HCT116 (cell line): ENCODE results near the gene TIMM50. TPM values are rescaled to one million over a fixed set of nuclear protein-coding genes. Genes with fewer than 3 reads are reported as not detected.
A peak's percentile ranks its signal among the peaks of the same experiment; 100 is the strongest.

Experiments used
- ATAC-seq: fragments of 200-7000 bp; cut with Tn5 transposase; 2 replicates; pipeline ENCODE4 v1.9.1; 2020; ENCODE audit warnings: mild to moderate bottlenecking, moderate library complexity
- BruUV-seq: library from RNA; stranded (reverse); fragments of 400-500 nt; replicated peaks from 2 replicates; lab custom pipeline; 2021; lab: Mats Ljungman, UMichigan
- CTCF ChIA-PET: fragments of 300-600 bp; sonication (Branson Sonifier 250); formaldehyde crosslinking; loops from one replicate; lab custom pipeline; 2021; ENCODE audit warnings: antibody characterized with exemption; lab: Charles Lee
- POLR2A ChIA-PET: fragments of 300-600, 350-600 bp; sonication (Branson Sonifier 250); formaldehyde crosslinking; loops from one replicate; lab custom pipeline; 2021; ENCODE audit warnings: antibody characterized with exemption; lab: Charles Lee
- RAD21 ChIA-PET, 2 experiments: fragments of 300-600 bp; sonication (Branson Sonifier 250); formaldehyde crosslinking; loops; one replicate each; lab custom pipeline; 2023; ENCODE audit warnings: low total read pairs in 2 of 2; ENCODE audit not compliant: uncharacterized antibody in 2 of 2, unreplicated experiment in 2 of 2, low non-redundant PET in 1 of 2; lab: Charles Lee
- DNase-seq: peaks from one replicate; pipeline ENCODE4 v3.0.0-alpha.2; 2010; ENCODE audit warnings: low read depth, low spot score
- H2AFZ ChIP-seq: fragments of 200-600 bp; shearing (Covaris generic), sonication (generic); 2 replicates; pipeline ENCODE4 v1.6.1; 2017; ENCODE audit warnings: low read depth, mixed run types, mixed read lengths, antibody characterized with exemption, low read length; ENCODE audit not compliant: poor library complexity, severe bottlenecking
- H3K27ac ChIP-seq: 2 replicates; pipeline ENCODE4 v1.5.1; 2012; ENCODE audit warnings: low read depth, low read length
- H3K27me3 ChIP-seq: fragments of 200-600 bp; sonication (generic); 2 replicates; pipeline ENCODE4 v1.6.1; 2016; ENCODE audit warnings: mixed run types, low read length, mixed read lengths; ENCODE audit not compliant: insufficient read depth
- H3K36me3 ChIP-seq, 2 experiments: fragments of 200-500 bp in 1 of 2; fragments of 200-600 bp in 1 of 2; sonication (Bioruptor generic) in 1 of 2; sonication (generic) in 1 of 2; 2 replicates each; pipeline versions ENCODE4 v1.5.1 to v1.6.1; 2014 to 2016; ENCODE audit warnings: low read length in 2 of 2, inconsistent platforms in 1 of 2, mixed read lengths in 1 of 2, mixed run types in 1 of 2; ENCODE audit not compliant: insufficient read depth in 2 of 2, control insufficient read depth in 1 of 2
- H3K4me1 ChIP-seq, 2 experiments: fragments of 200-600 bp in 1 of 2; sonication (generic) in 1 of 2; 2 replicates each; pipeline versions ENCODE4 v1.5.1 to v1.6.1; 2012 to 2017; ENCODE audit warnings: low read length in 2 of 2, inconsistent platforms in 1 of 2, mild to moderate bottlenecking in 1 of 2, mixed read lengths in 1 of 2, mixed run types in 1 of 2, moderate library complexity in 1 of 2; ENCODE audit not compliant: insufficient read depth in 2 of 2, control insufficient read depth in 1 of 2
- H3K4me2 ChIP-seq: fragments of 200-600 bp; sonication (generic); 2 replicates; pipeline ENCODE4 v1.6.1; 2017; ENCODE audit warnings: mixed run types, low read length, mixed read lengths
- H3K4me3 ChIP-seq, 2 experiments: fragments of 200-600 bp in 1 of 2; sonication (generic) in 1 of 2; replicated peaks in 1 of 2; 2 replicates each; pipeline ENCODE4 v1.5.1; 2011 to 2016; ENCODE audit warnings: low read length in 2 of 2, control low read depth in 1 of 2, low read depth in 1 of 2, mild to moderate bottlenecking in 1 of 2, mixed read lengths in 1 of 2, mixed run types in 1 of 2
- H3K79me2 ChIP-seq: fragments of 200-600 bp; sonication (generic); 2 replicates; pipeline ENCODE4 v1.6.1; 2017; ENCODE audit warnings: mild to moderate bottlenecking, mixed run types, low read length, moderate library complexity, mixed read lengths; ENCODE audit not compliant: insufficient read depth
- H3K9ac ChIP-seq: fragments of 200-600 bp; sonication (generic); 2 replicates; pipeline ENCODE4 v1.6.1; 2016; ENCODE audit warnings: low read length, mixed read lengths
- H3K9me2 ChIP-seq: fragments of 200-600 bp; sonication (generic), shearing (Covaris generic); 2 replicates; pipeline ENCODE4 v1.6.1; 2017; ENCODE audit warnings: mixed run types, mild to moderate bottlenecking, moderate library complexity; ENCODE audit not compliant: insufficient read depth
- H3K9me3 ChIP-seq, 2 experiments: fragments of 200-500 bp in 1 of 2; fragments of 200-600 bp in 1 of 2; sonication (Bioruptor generic) in 1 of 2; sonication (generic) in 1 of 2; 2 replicates each; pipeline ENCODE4 v1.6.1; 2014 to 2017; ENCODE audit warnings: low read length in 2 of 2, mixed read lengths in 2 of 2, inconsistent platforms in 1 of 2, low read depth in 1 of 2, mild to moderate bottlenecking in 1 of 2, mixed run types in 1 of 2, moderate library complexity in 1 of 2; ENCODE audit not compliant: control insufficient read depth in 1 of 2, insufficient read depth in 1 of 2
- H4K20me1 ChIP-seq: fragments of 200-600 bp; sonication (generic), shearing (Covaris generic); 2 replicates; pipeline ENCODE4 v1.6.1; 2017; ENCODE audit warnings: mixed run types, mild to moderate bottlenecking, moderate library complexity; ENCODE audit not compliant: insufficient read depth
- EGR1 ChIP-seq: IDR thresholded peaks from 2 replicates; pipeline ENCODE4 v1.6.1; 2012; ENCODE audit warnings: low read depth
- ELF1 ChIP-seq: IDR thresholded peaks from 2 replicates; pipeline ENCODE4 v1.6.1; 2012; ENCODE audit warnings: low read depth, borderline replicate concordance
- EZH2phosphoT487 ChIP-seq: fragments of 200-600 bp; IDR thresholded peaks from 2 replicates; pipeline ENCODE4 v1.6.1; 2018; ENCODE audit warnings: antibody characterized with exemption, borderline replicate concordance
- FOSL1 ChIP-seq: IDR thresholded peaks from 2 replicates; pipeline ENCODE4 v1.6.1; 2012; ENCODE audit warnings: low read depth
- JUND ChIP-seq: IDR thresholded peaks from 2 replicates; pipeline ENCODE4 v1.6.1; 2012
- POLR2A ChIP-seq: IDR thresholded peaks from 2 replicates; pipeline ENCODE4 v1.7.0; 2011; ENCODE audit warnings: borderline replicate concordance; ENCODE audit not compliant: insufficient read depth, insufficient read length; ENCODE audit errors: extremely low read depth
- SP1 ChIP-seq: IDR thresholded peaks from 2 replicates; pipeline ENCODE4 v1.6.1; 2012; ENCODE audit warnings: low read depth
- SRF ChIP-seq: IDR thresholded peaks from 2 replicates; pipeline ENCODE4 v1.6.1; 2012; ENCODE audit warnings: low read depth
- intact Hi-C: fragments of 100-400 bp; cut with micrococcal nuclease; formaldehyde crosslinking; loops from 2 replicates; pipeline ENCODE4 v1.10.0; 2022
- total RNA-seq: library from RNA; stranded (reverse); gene quantifications from one replicate; pipeline ENCODE4 v1.2.1, GENCODE V29; 2021; ENCODE audit not compliant: unreplicated experiment
- TF ChIP-seq, protein P1 (sequence below): IDR thresholded peaks from 2 replicates; pipeline ENCODE4 v1.6.1; 2012
- TF ChIP-seq, protein P2 (sequence below): IDR thresholded peaks from 2 replicates; pipeline ENCODE4 v1.6.1; 2012; ENCODE audit warnings: low read depth

Gene TIMM50
- total RNA-seq, 1 experiment from 2014 or later = 111 TPM

DNA sequence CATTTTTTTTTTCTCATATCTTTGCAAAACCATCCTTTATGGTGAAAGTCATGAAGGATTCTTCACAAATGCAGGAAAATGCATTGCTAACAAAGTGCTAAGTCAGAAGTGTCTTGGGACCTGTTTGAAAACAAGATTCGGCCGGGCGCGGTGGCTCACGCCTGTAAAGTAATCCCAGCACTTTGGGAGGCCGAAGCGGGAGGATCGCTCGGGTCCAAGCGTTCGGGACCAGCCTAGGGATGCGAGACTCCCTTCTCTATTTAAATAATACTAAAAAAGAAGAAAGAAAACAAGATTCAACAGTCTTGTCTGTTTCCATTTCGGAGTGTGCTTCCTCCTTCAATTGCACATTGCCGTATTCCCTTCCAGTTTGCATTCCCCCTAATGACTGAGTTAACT, 51.2 kb downstream of the TIMM50 start:
- H3K79me2 ChIP-seq = no peaks in the 10 kb centered on the region
- ChIA-PET RAD21 (no interaction called here), POLR2A (no interaction called here), CTCF (interaction anchor here (0.7 to 2.8 kb wide), 5 partner anchors 10 to 101 kb away, joined by 3 to 24 read pairs (median 5); no protein-coding TSS in a partner anchor)
- H4K20me1 ChIP-seq = no peaks in the 10 kb centered on the region
- no peak for DNase-seq
- BruUV-seq = no TSS peak
- H3K27me3 ChIP-seq = no peaks in the 10 kb centered on the region
- H3K4me2 ChIP-seq = peak overlapping the region; percentile 97
- H3K9ac ChIP-seq = peak overlapping the region; percentile 58
- H3K27ac ChIP-seq = peak overlapping the region; percentile 58; the same call in 1 of the 2 replicates
- ATAC-seq = no peak
- H3K9me2 ChIP-seq = no peaks in the 10 kb centered on the region
- peaks cover 3 to 13% of the 10 kb centered on the region in 2 experiments; a peak in 3 of 4 replicates for H3K4me1 ChIP-seq
- no peaks in the 10 kb centered on the region for H3K9me3 ChIP-seq
- peak overlapping the region; percentile 67 to 82 for H3K4me3 ChIP-seq
- no peak for TF ChIP-seq JUND
- no peak for TF ChIP-seq SP1
- no peak for TF ChIP-seq EGR1
- TF ChIP-seq ELF1 = no peak
- TF ChIP-seq, protein P1, sequence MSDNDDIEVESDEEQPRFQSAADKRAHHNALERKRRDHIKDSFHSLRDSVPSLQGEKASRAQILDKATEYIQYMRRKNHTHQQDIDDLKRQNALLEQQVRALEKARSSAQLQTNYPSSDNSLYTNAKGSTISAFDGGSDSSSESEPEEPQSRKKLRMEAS = no peak
- no peak for TF ChIP-seq EZH2phosphoT487
- no peak for TF ChIP-seq POLR2A
- TF ChIP-seq FOSL1 = no peak
- TF ChIP-seq, protein P2, sequence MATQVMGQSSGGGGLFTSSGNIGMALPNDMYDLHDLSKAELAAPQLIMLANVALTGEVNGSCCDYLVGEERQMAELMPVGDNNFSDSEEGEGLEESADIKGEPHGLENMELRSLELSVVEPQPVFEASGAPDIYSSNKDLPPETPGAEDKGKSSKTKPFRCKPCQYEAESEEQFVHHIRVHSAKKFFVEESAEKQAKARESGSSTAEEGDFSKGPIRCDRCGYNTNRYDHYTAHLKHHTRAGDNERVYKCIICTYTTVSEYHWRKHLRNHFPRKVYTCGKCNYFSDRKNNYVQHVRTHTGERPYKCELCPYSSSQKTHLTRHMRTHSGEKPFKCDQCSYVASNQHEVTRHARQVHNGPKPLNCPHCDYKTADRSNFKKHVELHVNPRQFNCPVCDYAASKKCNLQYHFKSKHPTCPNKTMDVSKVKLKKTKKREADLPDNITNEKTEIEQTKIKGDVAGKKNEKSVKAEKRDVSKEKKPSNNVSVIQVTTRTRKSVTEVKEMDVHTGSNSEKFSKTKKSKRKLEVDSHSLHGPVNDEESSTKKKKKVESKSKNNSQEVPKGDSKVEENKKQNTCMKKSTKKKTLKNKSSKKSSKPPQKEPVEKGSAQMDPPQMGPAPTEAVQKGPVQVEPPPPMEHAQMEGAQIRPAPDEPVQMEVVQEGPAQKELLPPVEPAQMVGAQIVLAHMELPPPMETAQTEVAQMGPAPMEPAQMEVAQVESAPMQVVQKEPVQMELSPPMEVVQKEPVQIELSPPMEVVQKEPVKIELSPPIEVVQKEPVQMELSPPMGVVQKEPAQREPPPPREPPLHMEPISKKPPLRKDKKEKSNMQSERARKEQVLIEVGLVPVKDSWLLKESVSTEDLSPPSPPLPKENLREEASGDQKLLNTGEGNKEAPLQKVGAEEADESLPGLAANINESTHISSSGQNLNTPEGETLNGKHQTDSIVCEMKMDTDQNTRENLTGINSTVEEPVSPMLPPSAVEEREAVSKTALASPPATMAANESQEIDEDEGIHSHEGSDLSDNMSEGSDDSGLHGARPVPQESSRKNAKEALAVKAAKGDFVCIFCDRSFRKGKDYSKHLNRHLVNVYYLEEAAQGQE = no peak
- no peak for TF ChIP-seq SRF
- H2AFZ ChIP-seq = peak overlapping the region; percentile 80
- intact Hi-C loops = loop anchor here (1.0 to 10.0 kb wide), 3 partner anchors 58 to 317 kb away; partner anchors contain the start of gene SUPT5H
- no peaks in the 10 kb centered on the region for H3K36me3 ChIP-seq
